ENCODE measurements around the gene MRPL20.

MRPL20 gene

DNA sequence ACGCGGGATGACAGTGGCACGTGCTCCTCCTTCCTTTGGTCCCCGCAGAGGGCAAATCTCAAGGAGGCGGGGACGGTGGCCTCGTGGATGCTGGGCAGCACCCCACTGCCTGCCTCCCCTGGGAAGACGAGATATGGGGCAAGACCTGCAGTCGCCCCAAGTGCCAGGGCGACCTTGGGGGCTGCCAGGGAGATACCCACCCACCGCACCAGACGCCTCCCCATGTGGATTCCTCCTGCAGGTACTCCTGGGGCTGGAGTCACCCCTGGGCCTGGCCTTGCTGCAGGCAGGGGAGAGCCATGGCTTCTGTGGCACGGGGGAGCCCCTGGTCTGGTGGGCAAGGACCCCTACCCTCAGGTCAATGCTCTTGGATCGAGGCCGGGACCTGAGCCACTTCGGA lies 26.2 kb downstream of the MRPL20 start:
- H2AFZ ChIP-seq (ENCODE audit: low read depth): no peak overlapping the region
- H3K4me3 ChIP-seq (IDR thresholded peaks at IDR 0.05; ENCODE audit: insufficient read depth, low read depth, low read length): no peak overlapping the region
- H3K27me3 ChIP-seq (ENCODE audit: insufficient read depth, low read depth): no peaks in the 10 kb centered on the region
- no peaks in the 10 kb centered on the region for H3K4me1 ChIP-seq (ENCODE audit: low read depth, poor library complexity, severe bottlenecking)
- no peak overlapping the region for H3K27ac ChIP-seq
- no peak overlapping the region for H3K4me2 ChIP-seq
- no peaks in the 10 kb centered on the region; the same call in 1 of the 2 replicates for H3K36me3 ChIP-seq (ENCODE audit: insufficient read depth)
- no peaks in the 10 kb centered on the region for H4K20me1 ChIP-seq (ENCODE audit: insufficient read depth)
- no peaks in the 10 kb centered on the region for H3K79me2 ChIP-seq (ENCODE audit: insufficient read depth, low read depth)
- no peak overlapping the region for H3K9ac ChIP-seq
- TF ChIP-seq CTCF (conservative IDR thresholded peaks at IDR 0.05; ENCODE audit: low read depth, low read length): no peak

DNA sequence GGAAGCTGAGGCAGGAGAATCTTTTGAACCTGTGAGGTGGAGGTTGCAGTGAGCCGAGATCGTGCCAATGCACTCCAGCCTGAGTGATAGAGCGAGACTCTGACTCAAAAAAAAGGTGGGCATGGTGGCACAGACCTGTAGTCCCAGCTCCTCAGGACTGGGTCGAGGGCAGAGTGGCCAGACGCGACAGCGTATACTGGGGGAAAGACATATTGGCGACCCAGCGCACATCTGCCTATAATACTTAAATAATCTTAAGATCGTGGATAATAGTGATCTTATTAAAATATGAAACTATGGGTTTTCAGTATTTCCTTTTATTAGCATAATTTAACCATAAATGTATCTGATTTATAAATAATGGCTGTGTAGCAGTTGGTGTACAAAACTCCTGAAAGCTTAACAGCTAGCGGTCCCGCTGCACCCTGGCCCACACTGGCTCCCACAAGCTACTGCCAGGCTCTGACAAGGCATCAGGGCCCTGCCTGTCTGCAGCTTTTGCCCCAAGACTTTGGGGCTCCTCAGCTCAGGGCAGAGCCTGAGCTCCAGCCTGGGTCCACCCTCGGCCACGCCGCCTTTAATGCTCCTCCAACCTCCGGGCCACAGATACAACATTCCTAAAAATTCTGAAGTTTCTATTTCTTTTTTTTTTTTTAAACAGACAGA lies 29.4 kb downstream of the MRPL20 start:
- no peaks in the 10 kb centered on the region for H3K27me3 ChIP-seq (ENCODE audit: insufficient read depth, low read depth)
- H3K36me3 ChIP-seq (ENCODE audit: insufficient read depth): no peaks in the 10 kb centered on the region
- H3K4me1 ChIP-seq (ENCODE audit: low read depth, poor library complexity, severe bottlenecking): peaks cover 14% of the 10 kb centered on the region
- H3K4me2 ChIP-seq: no peak overlapping the region
- no peak overlapping the region for H3K27ac ChIP-seq
- H4K20me1 ChIP-seq (ENCODE audit: insufficient read depth): no peaks in the 10 kb centered on the region
- H2AFZ ChIP-seq (ENCODE audit: low read depth): no peak overlapping the region
- TF ChIP-seq CTCF (conservative IDR thresholded peaks at IDR 0.05; ENCODE audit: low read depth, low read length): no peak
- H3K9ac ChIP-seq: no peak overlapping the region
- peaks cover 22% of the 10 kb centered on the region for H3K79me2 ChIP-seq (ENCODE audit: insufficient read depth, low read depth)
- no peak overlapping the region for H3K4me3 ChIP-seq (IDR thresholded peaks at IDR 0.05; ENCODE audit: insufficient read depth, low read depth, low read length)

- Histone ChIP-seq H4K20me1 (ENCODE audit: insufficient read depth) (no peaks in the 10 kb centered on the region), H3K4me2 (no peak overlapping the region), H3K36me3 (ENCODE audit: insufficient read depth) (no peaks in the 10 kb centered on the region), H2AFZ (ENCODE audit: low read depth) (no peak overlapping the region), H3K4me3 (IDR thresholded peaks at IDR 0.05; ENCODE audit: insufficient read depth, low read depth, low read length) (no peak overlapping the region), H3K9ac (no peak overlapping the region), H3K79me2 (ENCODE audit: insufficient read depth, low read depth) (peaks cover 25% of the 10 kb centered on the region), H3K27me3 (ENCODE audit: insufficient read depth, low read depth) (no peaks in the 10 kb centered on the region), H3K27ac (no peak overlapping the region), H3K4me1 (ENCODE audit: low read depth, poor library complexity, severe bottlenecking) (peaks cover 24% of the 10 kb centered on the region)
- TF ChIP-seq CTCF (conservative IDR thresholded peaks at IDR 0.05; ENCODE audit: low read depth, low read length): no peak
Observed at GRCh38 chr1:1376551-1377226, 30.4 kb downstream of the MRPL20 start.

GRCh38 chr1:1374929-1375662 lies 32.0 kb downstream of the MRPL20 start, which contains the start of gene AURKAIP1:
Gene AURKAIP1 (minus strand): TSS chr1:1375207. CDS start chr1:1374756, 451 bp downstream.
- Histone ChIP-seq H3K9ac (peak within 1 kb of the TSS; percentile 79), H2AFZ (ENCODE audit: low read depth) (peak within 1 kb of the TSS; percentile 64), H3K36me3 (ENCODE audit: insufficient read depth) (no peaks in the 10 kb centered on the region), H4K20me1 (ENCODE audit: insufficient read depth) (no peaks in the 10 kb centered on the region), H3K27me3 (ENCODE audit: insufficient read depth, low read depth) (no peaks in the 10 kb centered on the region), H3K4me1 (ENCODE audit: low read depth, poor library complexity, severe bottlenecking) (peaks cover 40% of the 10 kb centered on the region), H3K27ac (peak within 1 kb of the TSS; percentile 63), H3K79me2 (ENCODE audit: insufficient read depth, low read depth) (peaks cover 25% of the 10 kb centered on the region), H3K4me3 (IDR thresholded peaks at IDR 0.05; ENCODE audit: insufficient read depth, low read depth, low read length) (peak within 1 kb of the TSS; percentile 89), H3K4me2 (peak within 1 kb of the TSS; percentile 96)
- TF ChIP-seq CTCF (conservative IDR thresholded peaks at IDR 0.05; ENCODE audit: low read depth, low read length): peak; percentile 28; the same call in 1 of the 2 replicates
